Naive thymus-derived CD4-positive, alpha-beta T cell (primary cell): ENCODE data around the gene ZDHHC17. TPM values are rescaled to one million over a fixed set of nuclear protein-coding genes. Genes with fewer than 3 reads are reported as not detected.

Source experiments
- ATAC-seq: fragments of 150-1000 bp; cut with Tn5 transposase; 2 replicates; pipeline ENCODE4 v1.10.0; 2021; ENCODE audit warnings: mild to moderate bottlenecking, moderate library complexity
- CTCF ChIA-PET: fragments of 350-600 bp; sonication (Branson Sonifier 250); formaldehyde crosslinking; loops from one replicate; lab custom pipeline; 2021; ENCODE audit warnings: antibody characterized with exemption; lab: Charles Lee
- POLR2A ChIA-PET: fragments of 350-600 bp; sonication (Branson Sonifier 250); formaldehyde crosslinking; loops from one replicate; lab custom pipeline; 2021; ENCODE audit warnings: antibody characterized with exemption, inconsistent platforms; lab: Charles Lee
- DNase-seq, 9 donors: peaks; one replicate each; pipeline versions ENCODE4 v3.0.0 to v3.0.0-alpha.2; 2020 to 2022; ENCODE audit warnings: mixed read lengths in 1 of 9
- H3K27ac ChIP-seq: one replicate; pipeline ENCODE4 v1.7.0; 2013; ENCODE audit warnings: mild to moderate bottlenecking, low read depth, low read length, moderate library complexity
- H3K27me3 ChIP-seq, 2 donors: one replicate each; pipeline ENCODE4 v1.7.0; 2013; ENCODE audit warnings: low read length in 2 of 2, mild to moderate bottlenecking in 2 of 2, moderate library complexity in 2 of 2; ENCODE audit not compliant: control insufficient read depth in 2 of 2, insufficient read depth in 2 of 2
- H3K36me3 ChIP-seq, 3 experiments: 1 replicate in 2 of 3; 2 replicates in 1 of 3; pipeline ENCODE4 v1.7.0; 2013; ENCODE audit warnings: low read length in 3 of 3, mild to moderate bottlenecking in 3 of 3, moderate library complexity in 1 of 3; ENCODE audit not compliant: insufficient read depth in 3 of 3, control insufficient read depth in 2 of 3
- H3K4me1 ChIP-seq, 2 donors: one replicate each; pipeline ENCODE4 v1.7.0; 2013; ENCODE audit warnings: low read length in 2 of 2, mild to moderate bottlenecking in 2 of 2, moderate library complexity in 1 of 2; ENCODE audit not compliant: control insufficient read depth in 2 of 2, insufficient read depth in 2 of 2
- H3K4me3 ChIP-seq: 2 replicates; pipeline ENCODE4 v1.7.0; 2013; ENCODE audit warnings: mild to moderate bottlenecking, low read length
- H3K9me3 ChIP-seq, 3 experiments: 1 replicate in 2 of 3; 2 replicates in 1 of 3; pipeline ENCODE4 v1.7.0; 2013; ENCODE audit warnings: low read length in 3 of 3; ENCODE audit not compliant: control insufficient read depth in 2 of 3
- H3K27ac Mint-ChIP-seq, 9 donors: one replicate each; pipeline ENCODE4 v1.8.0; 2020 to 2022; ENCODE audit warnings: mixed read lengths in 9 of 9, mild to moderate bottlenecking in 8 of 9, moderate library complexity in 5 of 9, inconsistent platforms in 2 of 9
- H3K27me3 Mint-ChIP-seq, 5 donors: one replicate each; pipeline ENCODE4 v1.8.0; 2021 to 2022; ENCODE audit warnings: mixed read lengths in 5 of 5, mild to moderate bottlenecking in 1 of 5
- H3K36me3 Mint-ChIP-seq, 5 donors: one replicate each; pipeline ENCODE4 v1.8.0; 2020 to 2022; ENCODE audit warnings: mixed read lengths in 5 of 5, mild to moderate bottlenecking in 3 of 5, inconsistent platforms in 1 of 5
- H3K4me1 Mint-ChIP-seq, 7 donors: one replicate each; pipeline ENCODE4 v1.8.0; 2020 to 2022; ENCODE audit warnings: mixed read lengths in 7 of 7, mild to moderate bottlenecking in 3 of 7, inconsistent platforms in 1 of 7
- H3K4me3 Mint-ChIP-seq, 10 donors: one replicate each; pipeline ENCODE4 v1.8.0; 2020 to 2022; ENCODE audit warnings: mild to moderate bottlenecking in 10 of 10, mixed read lengths in 10 of 10, moderate library complexity in 6 of 10, inconsistent platforms in 2 of 10
- H3K9me3 Mint-ChIP-seq, 11 donors: one replicate each; pipeline ENCODE4 v1.8.0; 2020 to 2022; ENCODE audit warnings: mixed read lengths in 11 of 11, mild to moderate bottlenecking in 4 of 11, inconsistent platforms in 1 of 11, moderate library complexity in 1 of 11
- intact Hi-C, 2 donors: fragments of 100-400 bp; cut with micrococcal nuclease; formaldehyde crosslinking; loops; one replicate each; pipeline ENCODE4 v1.15.1; 2023
- polyA plus RNA-seq, 2 donors: library from polyadenylated mRNA; unstranded; fragments of 300-500 nt; fragmentation: Illumina TruSeq; gene quantifications; one replicate each; pipeline ENCODE4 v1.2.3, GENCODE V29; 2021
- total RNA-seq, 6 experiments: library from RNA in 5 of 6; stranded (reverse) in 5 of 6; gene quantifications; 1 replicate in 5 of 6; 2 replicates in 1 of 6; pipeline ENCODE4 v1.2.3 and lab custom pipeline; 2021 to 2026

Gene ZDHHC17
- total and polyA plus RNA-seq, 7 experiments from 2014 or later: 12.4 to 60.9 (median 47.9) TPM

DNA sequence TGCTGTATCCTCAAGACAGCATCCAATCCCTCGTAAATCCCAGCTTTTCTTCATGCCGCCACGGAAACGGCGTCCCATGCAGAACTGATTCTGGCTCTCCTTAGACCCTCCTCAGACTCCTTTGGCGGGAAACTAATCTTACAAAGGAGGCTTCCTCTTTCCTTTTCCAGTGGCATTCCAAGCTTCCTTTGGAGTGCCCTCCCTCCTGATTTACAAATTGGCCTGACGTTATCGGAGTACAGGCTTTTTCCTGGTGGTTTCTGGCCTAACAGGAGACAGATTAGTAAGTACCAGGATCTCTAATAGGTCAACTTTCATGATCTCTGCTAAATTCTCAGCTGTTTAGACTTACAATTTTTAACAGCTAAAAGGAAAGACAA, 1.3 kb upstream of the ZDHHC17 start:
- H3K4me3 ChIP-seq: no peak overlapping the region
- peak overlapping the region; percentile 92 to 98 (median 97) for H3K4me3 Mint-ChIP-seq
- H3K27me3 ChIP-seq: no peaks in the 10 kb centered on the region
- peaks cover 0 to 19% (median 0%) of the 10 kb centered on the region in 5 donors for H3K27me3 Mint-ChIP-seq
- H3K27ac ChIP-seq: no peak overlapping the region
- peaks cover 12 to 46% (median 39%) of the 10 kb centered on the region in 7 donors for H3K4me1 Mint-ChIP-seq
- peaks cover 8 to 13% of the 10 kb centered on the region in 2 donors for H3K4me1 ChIP-seq
- peaks cover 0 to 3% (median 0%) of the 10 kb centered on the region in 5 donors for H3K36me3 Mint-ChIP-seq
- ATAC-seq (no peak), DNase-seq (no peak)
- ChIA-PET CTCF (interaction anchor here (0.6 to 0.9 kb wide), 2 partner anchors 354 to 807 kb away, joined by 3 to 4 read pairs; no protein-coding TSS in a partner anchor), POLR2A (interaction anchor here (1.5 to 2.1 kb wide), 2 partner anchors 14 to 24 kb away, joined by 6 to 7 read pairs; no protein-coding TSS in a partner anchor)
- peaks cover 0 to 1% (median 0%) of the 10 kb centered on the region in 11 donors for H3K9me3 Mint-ChIP-seq
- peak overlapping the region; percentile 79 to 99 (median 95) for H3K27ac Mint-ChIP-seq
- intact Hi-C loops: loop anchor here (5.0 to 10.0 kb wide), 2 partner anchors 730 to 1278 kb away; partner anchors contain the start of genes GLIPR1 (in 2 of the 2) and PHLDA1 (in 1 of the 2)
- H3K36me3 ChIP-seq: peaks cover 0 to 3% (median 0%) of the 10 kb centered on the region in 3 experiments
- H3K9me3 ChIP-seq: no peaks in the 10 kb centered on the region

DNA sequence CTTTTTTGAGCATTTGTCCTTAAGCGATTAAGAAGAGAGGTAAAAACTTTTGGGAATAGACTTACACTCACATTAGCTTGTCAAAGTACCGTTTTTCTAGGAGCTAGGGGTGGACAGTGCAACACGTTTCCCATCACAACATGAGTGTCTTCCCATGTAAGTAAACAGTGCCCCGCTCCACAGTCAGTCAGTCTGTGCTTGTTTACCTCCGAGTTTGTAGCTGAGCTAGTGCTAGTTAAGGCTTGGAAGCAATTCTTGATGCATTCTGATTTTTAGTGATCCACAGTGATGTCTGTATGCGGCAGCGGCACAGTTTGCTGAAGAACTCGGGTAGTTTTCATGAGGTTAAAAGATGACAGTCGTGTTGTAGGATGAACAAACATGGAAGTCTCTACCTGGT, 941 bp downstream of the ZDHHC17 start:
- Mint-ChIP-seq H3K27ac (peak overlapping the region; percentile 95 to 99 (median 97)), H3K36me3 (peaks cover 0 to 3% (median 0%) of the 10 kb centered on the region in 5 donors), H3K4me3 (peak overlapping the region; percentile 92 to 98 (median 97)), H3K9me3 (no peaks in the 10 kb centered on the region), H3K4me1 (peaks cover 19 to 60% (median 48%) of the 10 kb centered on the region in 7 donors), H3K27me3 (peaks cover 0 to 7% (median 0%) of the 10 kb centered on the region in 5 donors)
- CTCF ChIA-PET: no interaction called here
- Histone ChIP-seq H3K4me1 (peaks cover 8 to 13% of the 10 kb centered on the region in 2 donors), H3K27ac (peak overlapping the region; percentile 94), H3K27me3 (no peaks in the 10 kb centered on the region), H3K9me3 (no peaks in the 10 kb centered on the region), H3K36me3 (peaks cover 0 to 3% (median 0%) of the 10 kb centered on the region in 3 experiments), H3K4me3 (peak overlapping the region; percentile 84)
- ATAC-seq (no peak), DNase-seq (peak in 2 of 9 donors; percentile 13 to 20)
- POLR2A ChIA-PET: interaction anchor here (0.8 kb wide), 1 partner anchor 25 kb away, joined by 3 read pairs; no protein-coding TSS in a partner anchor
- intact Hi-C loops: loop anchor here (1.0 to 10.0 kb wide), 14 partner anchors 11 to 1374 kb away; partner anchors contain the start of genes BBS10 (in 2 of the 2), GLIPR1 (in 2 of the 2), NAP1L1 (in 2 of the 2) and OSBPL8 (in 2 of the 2)

DNA sequence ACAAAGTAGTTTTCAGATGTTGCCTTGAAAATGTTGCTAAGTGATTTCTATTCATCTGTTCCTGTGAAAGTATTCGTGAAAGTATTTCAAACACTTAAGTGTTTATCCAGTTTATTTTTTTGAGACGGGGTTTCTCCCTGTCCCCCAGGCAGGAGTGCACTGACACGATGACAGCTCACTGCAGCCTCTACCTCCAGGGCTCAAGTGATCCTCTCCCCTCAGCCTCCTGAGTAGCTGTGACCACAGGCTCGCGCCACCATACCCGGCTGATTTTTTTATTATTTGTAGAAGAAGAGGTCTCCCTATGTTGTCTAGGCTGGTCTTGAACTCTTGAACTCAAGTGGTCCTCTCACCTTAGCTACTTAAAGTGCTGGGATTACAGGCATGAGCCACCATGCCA, 1.7 kb downstream of the ZDHHC17 start:
- DNase-seq (peak in 2 of 9 donors; percentile 8 to 16), ATAC-seq (no peak)
- H3K9me3 ChIP-seq: no peaks in the 10 kb centered on the region
- no peaks in the 10 kb centered on the region for H3K9me3 Mint-ChIP-seq
- no peak overlapping the region for H3K4me3 ChIP-seq
- ChIA-PET POLR2A (interaction anchor here (0.5 kb wide), 1 partner anchor 204 kb away, joined by 3 read pairs; no protein-coding TSS in a partner anchor), CTCF (interaction anchor here (1.5 kb wide), 1 partner anchor 144 kb away, joined by 4 read pairs; no protein-coding TSS in a partner anchor)
- intact Hi-C loops: loop anchor here (2.0 to 10.0 kb wide), 6 partner anchors 113 to 1375 kb away; partner anchors contain the start of genes GLIPR1 (in 2 of the 2), BBS10 (in 1 of the 2), CSRP2 (in 1 of the 2) and GLIPR1L2 (in 1 of the 2)
- H3K27me3 Mint-ChIP-seq: peaks cover 0 to 7% (median 0%) of the 10 kb centered on the region in 5 donors
- peaks cover 26 to 67% (median 54%) of the 10 kb centered on the region in 7 donors for H3K4me1 Mint-ChIP-seq
- H3K27ac Mint-ChIP-seq: peak overlapping the region; percentile 95 to 99 (median 97)
- H3K4me1 ChIP-seq: peaks cover 8 to 13% of the 10 kb centered on the region in 2 donors
- no peak overlapping the region for H3K27ac ChIP-seq
- peaks cover 0 to 3% (median 0%) of the 10 kb centered on the region in 5 donors for H3K36me3 Mint-ChIP-seq
- peak overlapping the region; percentile 92 to 98 (median 97) for H3K4me3 Mint-ChIP-seq
- peaks cover 0 to 3% (median 0%) of the 10 kb centered on the region in 3 experiments for H3K36me3 ChIP-seq
- no peaks in the 10 kb centered on the region for H3K27me3 ChIP-seq

- peaks cover 26 to 66% (median 54%) of the 10 kb centered on the region in 7 donors for H3K4me1 Mint-ChIP-seq
- POLR2A ChIA-PET: interaction anchor here (0.5 to 0.6 kb wide), 2 partner anchors 204 to 1513 kb away, joined by 3 read pairs; no protein-coding TSS in a partner anchor
- peaks cover 0 to 2% (median 0%) of the 10 kb centered on the region in 5 donors for H3K27me3 Mint-ChIP-seq
- ATAC-seq: no peak
- H3K27ac Mint-ChIP-seq: peak overlapping the region in 1 of 9 donors; percentile 25
- intact Hi-C loops: loop anchor here (10.0 kb wide), 1 partner anchor 1281 kb away; the partner anchor contains the start of gene GLIPR1 (in 2 of the 2)
- no peak overlapping the region for H3K4me3 ChIP-seq
- peaks cover 0 to 3% (median 0%) of the 10 kb centered on the region in 5 donors for H3K36me3 Mint-ChIP-seq
- peaks cover 8 to 13% of the 10 kb centered on the region in 2 donors for H3K4me1 ChIP-seq
- CTCF ChIA-PET: interaction anchor here (0.6 to 1.5 kb wide), 3 partner anchors 24 to 351 kb away, joined by 4 read pairs; no protein-coding TSS in a partner anchor
- peaks cover 0 to 3% (median 0%) of the 10 kb centered on the region in 3 experiments for H3K36me3 ChIP-seq
- peak overlapping the region; percentile 47 to 98 (median 96) for H3K4me3 Mint-ChIP-seq
- DNase-seq: no peak
- no peaks in the 10 kb centered on the region for H3K9me3 Mint-ChIP-seq
- no peaks in the 10 kb centered on the region for H3K27me3 ChIP-seq
- H3K9me3 ChIP-seq: no peaks in the 10 kb centered on the region
- no peak overlapping the region for H3K27ac ChIP-seq
Observed at GRCh38 chr12:76766161-76766560, 2.2 kb downstream of the ZDHHC17 start.

GRCh38 chr12:76768576-76768975, 4.7 kb downstream of the ZDHHC17 start:
- Histone ChIP-seq H3K27ac (no peak overlapping the region), H3K36me3 (peaks cover 0 to 2% (median 0%) of the 10 kb centered on the region in 3 experiments), H3K27me3 (no peaks in the 10 kb centered on the region), H3K9me3 (no peaks in the 10 kb centered on the region), H3K4me3 (no peak overlapping the region), H3K4me1 (peaks cover 8 to 13% of the 10 kb centered on the region in 2 donors)
- intact Hi-C loops: loop anchor here (10.0 kb wide), 1 partner anchor 1284 kb away; the partner anchor contains the start of gene GLIPR1 (in 2 of the 2)
- Mint-ChIP-seq H3K4me1 (peaks cover 29 to 72% (median 63%) of the 10 kb centered on the region in 7 donors), H3K36me3 (peaks cover 0 to 10% (median 6%) of the 10 kb centered on the region in 5 donors), H3K9me3 (no peaks in the 10 kb centered on the region), H3K27ac (no peak overlapping the region), H3K4me3 (peak overlapping the region in 2 of 10 donors; percentile 27 to 35), H3K27me3 (no peaks in the 10 kb centered on the region)
- DNase-seq (no peak), ATAC-seq (no peak)
- ChIA-PET POLR2A (interaction anchor here (0.7 kb wide), 2 partner anchors 49 to 138 kb away, joined by 3 to 4 read pairs; no protein-coding TSS in a partner anchor), CTCF (interaction anchor here (1.1 to 1.9 kb wide), 2 partner anchors 22 to 147 kb away, joined by 3 to 5 read pairs; no protein-coding TSS in a partner anchor)

- peaks cover 5 to 7% of the 10 kb centered on the region in 2 donors for H3K4me1 ChIP-seq
- ChIA-PET CTCF (no interaction called here), POLR2A (interaction anchor here (1.9 kb wide), 1 partner anchor 15 kb away, joined by 7 read pairs; the partner anchor contains the start of gene ZDHHC17)
- ATAC-seq (peak; percentile 70), DNase-seq (no peak)
- H3K27me3 ChIP-seq: no peaks in the 10 kb centered on the region
- H3K9me3 ChIP-seq: no peaks in the 10 kb centered on the region
- Mint-ChIP-seq H3K27me3 (no peaks in the 10 kb centered on the region), H3K4me1 (peaks cover 25 to 95% (median 82%) of the 10 kb centered on the region in 7 donors), H3K36me3 (peaks cover 0 to 30% (median 14%) of the 10 kb centered on the region in 5 donors), H3K27ac (peak overlapping the region in 8 of 9 donors; percentile 0 to 90 (median 52)), H3K9me3 (peaks cover 0 to 4% (median 0%) of the 10 kb centered on the region in 11 donors), H3K4me3 (peak overlapping the region in 8 of 10 donors; percentile 14 to 67 (median 48))
- no peak overlapping the region for H3K4me3 ChIP-seq
- no peaks in the 10 kb centered on the region for H3K36me3 ChIP-seq
- H3K27ac ChIP-seq: no peak overlapping the region
- intact Hi-C loops: no loop called here
Observed at GRCh38 chr12:76777765-76778216, 13.9 kb downstream of the ZDHHC17 start.
